ENCODE results near the gene CLCF1.

CLCF1 gene

DNA sequence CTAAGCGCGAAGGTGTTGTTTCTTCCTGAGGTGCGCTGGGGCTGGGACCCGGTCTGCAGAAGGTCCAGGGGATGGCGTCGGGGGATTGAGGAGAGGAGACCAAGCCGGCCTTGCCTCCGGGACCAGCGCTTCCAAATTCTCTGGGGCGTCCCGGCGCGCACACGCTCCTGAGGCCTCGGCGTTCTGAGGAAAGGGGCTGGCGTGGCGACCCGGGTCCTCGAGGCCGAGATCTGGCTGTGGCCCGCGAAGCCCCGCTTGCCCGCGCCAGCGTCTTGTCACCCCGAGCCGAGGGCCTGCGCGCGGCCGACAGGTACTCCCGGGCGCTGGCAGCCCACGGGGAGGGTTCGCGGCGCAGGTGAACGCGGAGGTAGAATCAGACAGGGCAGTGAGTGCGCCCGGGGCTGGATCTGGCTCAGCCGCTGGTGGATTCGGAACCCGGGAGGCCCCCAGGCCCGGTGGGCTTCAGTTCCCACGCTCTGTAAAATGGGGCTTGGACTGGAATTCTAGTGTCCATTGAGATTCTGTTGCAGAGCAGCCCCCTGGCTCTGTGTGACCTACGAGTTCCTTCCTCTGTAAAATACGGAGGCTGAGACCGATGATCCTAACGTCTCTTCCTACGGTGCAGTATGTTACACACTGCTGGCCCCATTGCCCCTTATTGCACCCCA is 55.4 kb downstream of the CLCF1 start:
- peak overlapping the region; percentile 85 for H3K9ac ChIP-seq (ENCODE audit: low read length)

DNA sequence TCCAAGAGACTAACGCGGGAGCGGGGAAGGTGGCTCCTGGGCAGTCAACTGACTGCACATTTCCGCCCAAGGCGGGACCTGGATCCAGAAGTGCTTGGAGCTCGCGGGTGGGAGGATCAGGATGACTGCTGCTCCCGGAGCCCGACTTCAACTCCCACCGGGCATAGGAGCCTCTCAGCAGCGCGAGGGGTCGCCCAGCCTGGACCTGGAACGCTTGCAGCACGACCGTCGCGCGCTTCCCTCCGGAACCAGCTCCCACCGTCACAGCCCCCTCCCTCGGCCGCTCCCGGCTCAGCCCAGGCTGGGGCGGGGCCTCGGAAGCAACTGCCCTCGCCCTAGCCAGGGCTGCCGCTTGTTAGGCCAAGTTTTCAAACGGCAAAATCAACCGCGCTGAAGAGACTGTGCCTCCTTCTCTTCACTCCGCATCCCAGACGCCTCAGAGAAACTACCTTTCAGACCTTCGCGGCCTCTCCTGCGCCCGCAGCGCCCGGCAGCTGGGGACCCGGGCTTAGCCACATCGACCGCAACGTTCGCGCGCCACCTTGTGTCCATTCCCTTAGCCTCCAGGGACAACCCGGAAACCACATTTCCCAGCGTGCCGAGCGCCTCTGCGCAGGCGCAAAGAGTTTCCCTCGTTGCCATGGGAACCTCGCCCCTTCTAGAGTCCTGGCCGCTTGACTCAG is 56.1 kb downstream of the CLCF1 start:
- peak overlapping the region; percentile 83 for H3K27ac ChIP-seq (ENCODE audit: low read depth, low read length, poor library complexity, severe bottlenecking)

More for the DNA sequence above, 55.4 kb downstream of the CLCF1 start:
- no peak overlapping the region for H2AFZ ChIP-seq (ENCODE audit: low read length)
- H3K4me1 ChIP-seq (ENCODE audit: insufficient read depth, low read length, severe bottlenecking), result peaks cover 16% of the 10 kb centered on the region
- no peaks in the 10 kb centered on the region for H3K9me3 ChIP-seq (ENCODE audit: low read length)
- peak overlapping the region; percentile 94 for H3K4me2 ChIP-seq (ENCODE audit: low read length)
- no peaks in the 10 kb centered on the region for H3F3A ChIP-seq (ENCODE audit: insufficient read depth, low read length)
- H3K79me2 ChIP-seq (ENCODE audit: insufficient read depth, low read length), result no peaks in the 10 kb centered on the region
- no peaks in the 10 kb centered on the region for H4K20me1 ChIP-seq (ENCODE audit: insufficient read depth, low read length)
- H3K27ac ChIP-seq (ENCODE audit: low read depth, low read length, poor library complexity, severe bottlenecking), result no peak overlapping the region
- no peaks in the 10 kb centered on the region for H3K36me3 ChIP-seq (ENCODE audit: insufficient read depth, low read length)
- H3K9me2 ChIP-seq (ENCODE audit: low read depth, low read length), result no peaks in the 10 kb centered on the region
- H3K4me3 ChIP-seq (ENCODE audit: low read depth, low read length, poor library complexity, severe bottlenecking), result peak overlapping the region; percentile 89
- no peak for TF ChIP-seq EZH2 (IDR thresholded peaks at IDR 0.05; ENCODE audit: borderline replicate concordance, low read length)
- TF ChIP-seq, protein P1, sequence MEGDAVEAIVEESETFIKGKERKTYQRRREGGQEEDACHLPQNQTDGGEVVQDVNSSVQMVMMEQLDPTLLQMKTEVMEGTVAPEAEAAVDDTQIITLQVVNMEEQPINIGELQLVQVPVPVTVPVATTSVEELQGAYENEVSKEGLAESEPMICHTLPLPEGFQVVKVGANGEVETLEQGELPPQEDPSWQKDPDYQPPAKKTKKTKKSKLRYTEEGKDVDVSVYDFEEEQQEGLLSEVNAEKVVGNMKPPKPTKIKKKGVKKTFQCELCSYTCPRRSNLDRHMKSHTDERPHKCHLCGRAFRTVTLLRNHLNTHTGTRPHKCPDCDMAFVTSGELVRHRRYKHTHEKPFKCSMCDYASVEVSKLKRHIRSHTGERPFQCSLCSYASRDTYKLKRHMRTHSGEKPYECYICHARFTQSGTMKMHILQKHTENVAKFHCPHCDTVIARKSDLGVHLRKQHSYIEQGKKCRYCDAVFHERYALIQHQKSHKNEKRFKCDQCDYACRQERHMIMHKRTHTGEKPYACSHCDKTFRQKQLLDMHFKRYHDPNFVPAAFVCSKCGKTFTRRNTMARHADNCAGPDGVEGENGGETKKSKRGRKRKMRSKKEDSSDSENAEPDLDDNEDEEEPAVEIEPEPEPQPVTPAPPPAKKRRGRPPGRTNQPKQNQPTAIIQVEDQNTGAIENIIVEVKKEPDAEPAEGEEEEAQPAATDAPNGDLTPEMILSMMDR (IDR thresholded peaks at IDR 0.05; ENCODE audit: low read length), result no peak
- no peaks in the 10 kb centered on the region for H3K27me3 ChIP-seq (ENCODE audit: insufficient read depth, low read length)

DNA sequence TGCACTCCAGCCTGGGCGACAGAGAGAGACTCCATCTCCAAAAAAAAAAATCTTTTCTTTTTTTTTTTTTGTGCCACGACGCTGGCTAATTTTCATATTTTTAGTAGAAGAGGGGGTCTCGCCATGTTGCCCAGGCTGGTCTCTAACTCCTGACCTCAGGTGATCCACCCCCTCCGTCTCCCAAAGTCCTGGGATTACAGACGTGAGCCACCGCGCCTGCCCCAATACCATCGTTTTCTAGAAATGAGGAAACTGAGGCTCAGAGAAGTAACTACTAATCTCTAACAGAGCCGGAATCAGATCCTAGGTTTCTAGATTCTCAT is 56.6 kb downstream of the CLCF1 start:
- Histone ChIP-seq H3K4me1 (ENCODE audit: insufficient read depth, low read length, severe bottlenecking) (peaks cover 22% of the 10 kb centered on the region), H3K27ac (ENCODE audit: low read depth, low read length, poor library complexity, severe bottlenecking) (peak overlapping the region; percentile 83), H3K4me3 (ENCODE audit: low read depth, low read length, poor library complexity, severe bottlenecking) (peak overlapping the region; percentile 89), H3K9me3 (ENCODE audit: low read length) (no peaks in the 10 kb centered on the region), H3K9me2 (ENCODE audit: low read depth, low read length) (no peaks in the 10 kb centered on the region), H3K36me3 (ENCODE audit: insufficient read depth, low read length) (no peaks in the 10 kb centered on the region), H3K27me3 (ENCODE audit: insufficient read depth, low read length) (no peaks in the 10 kb centered on the region), H3K4me2 (ENCODE audit: low read length) (peak overlapping the region; percentile 94), H3K79me2 (ENCODE audit: insufficient read depth, low read length) (no peaks in the 10 kb centered on the region), H3K9ac (ENCODE audit: low read length) (peak overlapping the region; percentile 85), H3F3A (ENCODE audit: insufficient read depth, low read length) (no peaks in the 10 kb centered on the region), H2AFZ (ENCODE audit: low read length) (peak overlapping the region; percentile 30), H4K20me1 (ENCODE audit: insufficient read depth, low read length) (no peaks in the 10 kb centered on the region)
- TF ChIP-seq EZH2 (IDR thresholded peaks at IDR 0.05; ENCODE audit: borderline replicate concordance, low read length), result no peak
- TF ChIP-seq, protein P1 (IDR thresholded peaks at IDR 0.05; ENCODE audit: low read length), result no peak

More for the DNA sequence above, 56.1 kb downstream of the CLCF1 start:
- Histone ChIP-seq H3K79me2 (ENCODE audit: insufficient read depth, low read length) (no peaks in the 10 kb centered on the region), H3K9me3 (ENCODE audit: low read length) (no peaks in the 10 kb centered on the region), H2AFZ (ENCODE audit: low read length) (peak overlapping the region; percentile 30), H3K4me2 (ENCODE audit: low read length) (peak overlapping the region; percentile 94), H3K9me2 (ENCODE audit: low read depth, low read length) (no peaks in the 10 kb centered on the region), H3K4me3 (ENCODE audit: low read depth, low read length, poor library complexity, severe bottlenecking) (peak overlapping the region; percentile 89), H3K27me3 (ENCODE audit: insufficient read depth, low read length) (no peaks in the 10 kb centered on the region), H3K4me1 (ENCODE audit: insufficient read depth, low read length, severe bottlenecking) (peaks cover 22% of the 10 kb centered on the region), H3F3A (ENCODE audit: insufficient read depth, low read length) (no peaks in the 10 kb centered on the region), H3K36me3 (ENCODE audit: insufficient read depth, low read length) (no peaks in the 10 kb centered on the region), H4K20me1 (ENCODE audit: insufficient read depth, low read length) (no peaks in the 10 kb centered on the region), H3K9ac (ENCODE audit: low read length) (peak overlapping the region; percentile 85)
- TF ChIP-seq, protein P1 (IDR thresholded peaks at IDR 0.05; ENCODE audit: low read length), result peak; percentile 94
- no peak for TF ChIP-seq EZH2 (IDR thresholded peaks at IDR 0.05; ENCODE audit: borderline replicate concordance, low read length)

Data from OCI-LY1 (cell line).